ENCODE data around the gene GALR3.
"Not testable (repeated sequence)": the region's sequence is repeated elsewhere in the genome, so short reads cannot be mapped to it uniquely, and the experiment has no call there.

GALR3 gene, protein sequence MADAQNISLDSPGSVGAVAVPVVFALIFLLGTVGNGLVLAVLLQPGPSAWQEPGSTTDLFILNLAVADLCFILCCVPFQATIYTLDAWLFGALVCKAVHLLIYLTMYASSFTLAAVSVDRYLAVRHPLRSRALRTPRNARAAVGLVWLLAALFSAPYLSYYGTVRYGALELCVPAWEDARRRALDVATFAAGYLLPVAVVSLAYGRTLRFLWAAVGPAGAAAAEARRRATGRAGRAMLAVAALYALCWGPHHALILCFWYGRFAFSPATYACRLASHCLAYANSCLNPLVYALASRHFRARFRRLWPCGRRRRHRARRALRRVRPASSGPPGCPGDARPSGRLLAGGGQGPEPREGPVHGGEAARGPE

GRCh38 chr22:37823134-37823985, at the start of gene GALR3:
GALR3 (plus strand) TSS chr22:37823382; CDS start chr22:37823407, 25 bp downstream.
- peak in 1 of 2 experiments; percentile 44 for DNase-seq

DNA sequence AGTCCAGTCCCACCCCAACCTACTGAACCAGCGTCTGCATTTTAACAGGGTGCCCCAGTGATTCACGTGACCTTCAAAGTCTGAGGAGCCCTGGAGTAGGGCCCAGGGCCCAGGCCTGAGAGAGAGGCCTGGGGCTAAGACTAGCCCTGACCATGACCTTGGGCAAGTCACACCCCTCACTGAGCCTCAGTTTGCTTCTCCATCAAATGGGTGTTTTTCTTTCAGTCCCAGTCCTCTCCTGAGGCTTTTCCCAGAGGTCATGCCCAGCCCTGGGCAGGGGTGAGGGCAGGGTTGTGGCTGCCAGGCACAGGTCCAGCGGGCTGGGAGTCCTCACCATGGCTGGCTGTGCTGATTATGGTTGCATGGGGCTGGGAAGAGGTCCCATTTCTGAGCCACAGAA, 48.5 kb upstream of the GALR3 start:
- no peak for DNase-seq

- DNase-seq = no peak
Observed at GRCh38 chr22:37775785-37776638, 47.2 kb upstream of the GALR3 start.

DNA sequence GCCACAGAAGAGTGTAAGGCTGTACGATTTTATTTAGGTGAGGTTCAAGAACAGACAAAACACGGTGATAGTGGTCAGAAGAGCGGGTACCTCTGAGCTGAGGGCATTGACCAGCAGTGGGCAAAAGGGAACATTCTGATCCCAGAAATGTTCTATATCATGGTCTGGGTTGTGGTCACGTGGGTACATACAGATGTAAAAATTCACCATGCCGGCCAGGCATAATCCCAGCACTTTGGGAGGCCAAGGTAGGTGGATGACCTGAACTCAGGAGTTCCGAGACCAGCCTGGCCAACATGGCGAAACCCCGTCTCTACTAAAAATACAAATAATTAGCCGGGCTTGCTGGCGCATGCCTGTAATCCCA, 46.6 kb upstream of the GALR3 start:
- DNase-seq = no peak

- peak in 1 of 2 experiments; percentile 43 for DNase-seq
Observed at GRCh38 chr22:37777122-37777687, 46.0 kb upstream of the GALR3 start.

DNA sequence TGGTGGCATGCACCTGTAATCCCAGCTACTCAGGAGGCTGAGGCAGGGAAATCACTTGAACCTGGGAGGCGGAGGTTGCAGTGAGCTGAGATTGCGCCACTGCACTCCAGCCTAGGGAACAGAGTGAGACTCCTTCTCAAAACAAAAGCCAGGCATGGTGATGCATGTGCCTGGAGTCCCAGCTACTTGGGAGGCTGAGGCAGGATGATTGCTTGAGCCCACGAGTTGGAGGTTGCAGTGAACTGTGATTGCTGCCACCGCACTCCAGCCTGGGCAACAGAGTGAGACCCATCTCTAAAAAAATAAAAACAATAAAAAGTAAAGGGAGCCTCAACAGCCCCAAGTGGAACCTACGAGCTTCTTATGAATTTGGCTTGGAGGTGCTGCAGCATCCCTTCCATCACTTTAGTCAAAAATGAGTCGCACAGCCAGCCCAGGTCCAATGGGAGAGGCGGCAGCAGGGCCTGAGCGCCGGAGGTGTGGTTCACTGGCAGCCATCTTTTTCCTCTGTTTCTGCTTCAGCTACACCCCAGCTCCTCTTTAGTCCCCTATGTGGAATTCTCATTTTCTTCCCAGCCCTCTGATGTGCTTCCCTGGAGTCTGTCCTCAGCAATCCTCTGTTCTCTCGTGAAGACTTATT, 44.7 kb upstream of the GALR3 start:
- no peak for DNase-seq

- peak in 1 of 2 experiments; percentile 7 for DNase-seq
Observed at GRCh38 chr22:37781434-37782059, 41.6 kb upstream of the GALR3 start.

DNA sequence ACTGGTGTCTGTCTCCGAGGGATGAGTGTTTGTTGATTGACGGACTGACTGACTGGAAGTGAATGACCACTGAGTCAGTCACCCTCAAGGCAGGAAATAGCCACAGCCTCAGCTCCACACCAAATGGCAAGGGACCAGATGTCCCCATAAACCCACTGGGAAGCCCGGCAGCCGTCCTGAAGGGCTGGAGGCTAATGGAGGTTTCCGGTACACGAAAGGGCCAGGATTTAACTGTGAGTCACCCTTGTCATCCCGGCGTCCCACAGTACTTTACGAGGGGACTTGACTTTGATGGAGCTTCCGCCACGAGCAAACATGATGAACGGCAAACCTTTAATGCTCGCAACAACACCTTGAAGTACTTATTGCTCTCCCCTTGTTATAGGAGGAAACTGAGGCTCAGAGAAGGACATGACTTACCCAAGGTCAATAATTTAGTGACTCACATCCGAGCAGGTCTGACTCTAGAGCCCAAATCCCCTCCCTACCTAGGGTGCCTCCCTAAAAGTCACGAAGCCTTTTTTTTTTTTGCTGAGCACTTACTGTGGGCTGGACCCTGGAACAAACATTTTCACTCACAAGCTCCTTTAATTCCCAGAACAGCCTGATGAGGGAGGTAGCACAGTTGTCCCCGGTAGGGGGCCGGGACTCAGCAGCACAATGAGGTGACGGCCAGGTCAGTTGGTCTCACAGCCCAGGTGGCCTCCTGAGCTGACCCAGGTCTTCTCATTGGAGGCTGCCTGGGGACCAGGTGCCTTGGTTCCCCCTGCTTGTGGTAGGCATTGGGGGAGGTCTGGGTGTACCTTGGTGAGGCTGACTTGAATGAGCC, 40.6 kb upstream of the GALR3 start:
- no peak for DNase-seq

GRCh38 chr22:37784829-37785495, 38.2 kb upstream of the GALR3 start:
- peak in 1 of 2 experiments; percentile 54 for DNase-seq

- DNase-seq = no peak
Observed at GRCh38 chr22:37790234-37790633, 32.9 kb upstream of the GALR3 start.

DNA sequence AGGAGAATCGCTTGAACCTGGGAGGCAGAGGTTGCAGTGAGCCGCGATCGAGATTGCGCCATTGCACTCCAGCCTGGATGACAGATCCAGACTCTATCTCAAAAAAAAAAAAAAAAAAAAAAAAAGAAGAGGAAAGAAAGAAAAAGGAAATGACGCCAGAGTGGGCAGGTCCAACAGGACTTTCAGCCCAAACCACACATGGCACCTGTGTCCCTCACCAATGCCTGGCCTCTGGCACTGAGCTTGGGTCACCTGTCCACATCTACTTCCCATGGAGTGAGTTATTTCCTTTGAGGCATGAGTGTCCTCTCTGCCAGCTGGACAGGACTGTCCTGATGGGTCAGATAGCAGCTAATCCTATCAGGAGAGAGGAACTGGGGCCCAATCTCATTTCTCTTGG, 30.7 kb upstream of the GALR3 start:
- no peak for DNase-seq

GRCh38 chr22:37794376-37794775, 28.8 kb upstream of the GALR3 start:
- DNase-seq = no peak

GRCh38 chr22:37796079-37796478, 27.1 kb upstream of the GALR3 start:
- DNase-seq = no peak

- DNase-seq = not testable (repeated sequence)
Observed at GRCh38 chr22:37797259-37797658, 25.9 kb upstream of the GALR3 start.

- no peak for DNase-seq
Observed at GRCh38 chr22:37797874-37798500, 25.2 kb upstream of the GALR3 start.

DNA sequence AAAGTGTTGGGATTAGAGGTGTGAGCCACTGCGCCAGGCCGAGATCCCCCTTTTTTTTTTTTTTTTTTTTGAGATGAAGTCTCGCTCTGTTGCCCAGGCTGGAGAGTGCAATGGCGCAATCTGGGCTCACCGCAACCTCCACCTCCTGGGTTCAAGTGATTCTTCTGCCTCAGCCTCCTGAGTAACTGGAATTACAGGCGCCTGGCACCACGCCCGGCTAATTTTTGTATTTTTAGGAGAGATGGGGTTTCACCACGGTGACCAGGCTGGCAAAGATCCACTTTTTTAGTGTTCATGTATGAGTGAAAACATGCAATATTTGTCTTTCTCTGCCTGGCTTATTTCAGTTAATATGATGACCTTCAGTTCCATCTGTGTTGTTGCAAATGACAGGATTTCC, 23.2 kb upstream of the GALR3 start:
- not testable (repeated sequence) for DNase-seq

DNA sequence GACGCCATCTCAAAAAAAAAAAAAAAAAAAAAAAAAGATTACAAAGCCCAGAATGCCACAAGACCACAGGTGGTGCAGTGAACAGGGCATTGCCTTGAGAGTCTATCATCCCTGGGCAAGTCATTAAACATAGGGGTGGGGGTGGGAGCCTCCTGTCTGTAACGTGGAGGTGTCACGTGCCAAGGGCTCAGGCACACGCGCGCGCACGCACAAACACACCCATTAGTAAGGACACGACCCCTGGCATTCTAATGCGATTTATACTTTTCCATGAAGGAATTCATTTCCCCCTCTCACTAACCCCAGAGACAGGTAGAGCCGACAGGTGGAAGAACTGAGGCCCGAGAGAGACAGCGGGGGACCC, 21.3 kb upstream of the GALR3 start:
- DNase-seq = peak; percentile 53 to 77

DNA sequence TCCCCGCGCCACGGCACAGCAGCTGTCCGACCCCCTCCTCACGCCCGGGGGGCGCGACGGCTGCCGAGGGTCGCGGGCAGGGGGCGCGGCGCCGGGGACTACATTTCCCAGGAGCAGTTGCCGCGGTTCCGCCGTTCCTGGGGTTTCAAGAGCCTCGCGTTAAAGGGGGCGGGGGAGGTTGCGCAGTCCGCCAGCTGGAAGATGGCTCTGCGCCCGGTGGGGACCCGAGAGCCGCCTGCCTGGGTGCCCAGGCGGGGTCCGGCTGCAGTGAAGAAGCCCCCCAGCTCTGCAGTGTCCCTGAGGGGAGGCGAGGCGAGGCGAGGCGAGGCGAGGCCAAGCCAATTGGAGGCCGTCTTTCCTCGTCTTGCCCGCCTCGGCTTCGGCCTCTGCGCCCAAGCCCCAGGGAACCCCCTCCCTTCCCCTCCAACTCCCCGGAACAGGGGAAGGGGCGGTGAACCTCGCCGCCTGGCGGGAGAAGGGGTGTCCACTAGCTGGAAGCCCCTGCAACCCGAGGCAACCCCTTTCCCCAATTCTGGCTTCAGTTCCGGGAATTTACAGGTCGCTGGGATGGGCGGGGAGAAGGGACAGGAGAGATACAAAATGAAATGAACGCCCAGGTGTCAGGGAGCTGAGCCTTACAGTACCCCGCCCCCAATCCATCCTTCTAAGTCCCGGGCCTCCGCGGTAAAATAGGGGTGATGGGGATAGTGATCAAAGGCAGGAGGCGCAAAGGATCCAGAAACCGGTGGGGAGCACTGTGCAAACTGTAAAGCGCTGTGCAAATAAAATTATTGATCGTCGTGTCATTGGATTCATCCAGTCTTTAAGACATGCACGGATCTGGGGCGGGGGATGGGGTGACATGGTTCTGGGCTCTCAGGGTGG, 20.6 kb upstream of the GALR3 start:
- peak; percentile 32 to 78 for DNase-seq

GRCh38 chr22:37803195-37803638, 20.0 kb upstream of the GALR3 start:
- peak; percentile 72 to 77 for DNase-seq

All from NCI-H526 (cell line).